ENCODE data around the gene RAPGEF4. TPM values are rescaled to one million over a fixed set of nuclear protein-coding genes. Genes with fewer than 3 reads are reported as not detected.

RAPGEF4 gene
- polyA plus RNA-seq, 3 donors = not detected

- H3K27me3 ChIP-seq (ENCODE audit: control insufficient read depth in 2 of 2, insufficient read depth in 2 of 2, low read length in 2 of 2) = peaks cover 0 to 3% of the 10 kb centered on the region in 2 donors
- H3K4me3 Mint-ChIP-seq = no peak overlapping the region
- H3K4me3 ChIP-seq (replicated peaks in 1 of 3; ENCODE audit: low read depth in 2 of 3, low read length in 3 of 3) = no peak overlapping the region
- no peaks in the 10 kb centered on the region for H3K79me2 ChIP-seq (ENCODE audit: insufficient read depth, low read length)
- no peaks in the 10 kb centered on the region for H3K36me3 Mint-ChIP-seq
- H3K9me3 Mint-ChIP-seq = peaks cover 0 to 11% (median 3%) of the 10 kb centered on the region in 7 donors
- WGBS (ENCODE audit: insufficient coverage) = 90% methylated on average over 1 of the region's 5 CpGs
- H4K20me1 ChIP-seq (ENCODE audit: insufficient read depth, low read length) = no peaks in the 10 kb centered on the region
- no peak overlapping the region for H3K4me2 ChIP-seq (replicated peaks; ENCODE audit: extremely low read depth, low read length, poor library complexity, severe bottlenecking)
- H3K27me3 Mint-ChIP-seq (ENCODE audit: low read depth in 3 of 3) = peaks cover 3 to 10% (median 3%) of the 10 kb centered on the region in 3 donors
- peaks cover 24% of the 10 kb centered on the region for H3K4me1 Mint-ChIP-seq
- no peaks in the 10 kb centered on the region for H3K36me3 ChIP-seq (replicated peaks in 1 of 2; ENCODE audit: control insufficient read depth in 1 of 2, insufficient read depth in 2 of 2, low read length in 2 of 2)
- no peak overlapping the region for H2AFZ ChIP-seq (ENCODE audit: insufficient read depth, low read depth, low read length, poor library complexity, severe bottlenecking)
- H3K9ac ChIP-seq (ENCODE audit: insufficient read depth, low read length, poor library complexity, severe bottlenecking) = no peak overlapping the region
- TF ChIP-seq CTCF (IDR thresholded peaks at IDR 0.05) = no peak
- H3K4me1 ChIP-seq (ENCODE audit: control insufficient read depth in 1 of 2, insufficient read depth in 2 of 2, low read length in 2 of 2) = peaks cover 12 to 17% of the 10 kb centered on the region in 2 donors
- DNase-seq = peak; percentile 38 to 82 (median 39)
- H3K27ac ChIP-seq (ENCODE audit: low read depth in 1 of 2, low read length in 2 of 2) = no peak overlapping the region
- intact Hi-C loops (cut with micrococcal nuclease) = no loop called here
- H3K27ac Mint-ChIP-seq = peak overlapping the region in 2 of 7 donors; percentile 8 to 47
- no peaks in the 10 kb centered on the region for H3K9me3 ChIP-seq (replicated peaks in 1 of 2; ENCODE audit: control insufficient read depth in 1 of 2, insufficient read depth in 1 of 2, low read length in 2 of 2)
Observed at GRCh38 chr2:172698041-172698863, 37.4 kb upstream of the RAPGEF4 start.

- H3K27ac Mint-ChIP-seq = no peak overlapping the region
- Histone ChIP-seq H2AFZ (ENCODE audit: insufficient read depth, low read depth, low read length, poor library complexity, severe bottlenecking) (no peak overlapping the region), H3K4me1 (ENCODE audit: control insufficient read depth in 1 of 2, insufficient read depth in 2 of 2, low read length in 2 of 2) (peaks cover 0 to 3% of the 10 kb centered on the region in 2 donors), H3K79me2 (ENCODE audit: insufficient read depth, low read length) (no peaks in the 10 kb centered on the region), H4K20me1 (ENCODE audit: insufficient read depth, low read length) (no peaks in the 10 kb centered on the region), H3K4me3 (replicated peaks in 1 of 3; ENCODE audit: low read depth in 2 of 3, low read length in 3 of 3) (no peak overlapping the region), H3K9me3 (replicated peaks in 1 of 2; ENCODE audit: control insufficient read depth in 1 of 2, insufficient read depth in 1 of 2, low read length in 2 of 2) (no peaks in the 10 kb centered on the region), H3K27me3 (ENCODE audit: control insufficient read depth in 2 of 2, insufficient read depth in 2 of 2, low read length in 2 of 2) (peaks cover 0 to 3% of the 10 kb centered on the region in 2 donors), H3K27ac (ENCODE audit: low read depth in 1 of 2, low read length in 2 of 2) (no peak overlapping the region), H3K4me2 (replicated peaks; ENCODE audit: extremely low read depth, low read length, poor library complexity, severe bottlenecking) (no peak overlapping the region), H3K36me3 (replicated peaks in 1 of 2; ENCODE audit: control insufficient read depth in 1 of 2, insufficient read depth in 2 of 2, low read length in 2 of 2) (no peaks in the 10 kb centered on the region), H3K9ac (ENCODE audit: insufficient read depth, low read length, poor library complexity, severe bottlenecking) (no peak overlapping the region)
- DNase-seq = no peak
- TF ChIP-seq CTCF (IDR thresholded peaks at IDR 0.05) = no peak
- H3K27me3 Mint-ChIP-seq (ENCODE audit: low read depth in 3 of 3) = peaks cover 3 to 12% (median 8%) of the 10 kb centered on the region in 3 donors
- H3K9me3 Mint-ChIP-seq = peaks cover 0 to 7% (median 3%) of the 10 kb centered on the region in 7 donors
- H3K36me3 Mint-ChIP-seq = no peaks in the 10 kb centered on the region
- intact Hi-C loops (cut with micrococcal nuclease) = loop anchor here (10.0 kb wide), 2 partner anchors 106 to 526 kb away; no protein-coding TSS in a partner anchor
- 46% methylated on average over 1 of the region's 1 CpG for WGBS (ENCODE audit: insufficient coverage)
- no peak overlapping the region for H3K4me3 Mint-ChIP-seq
- H3K4me1 Mint-ChIP-seq = peaks cover 14% of the 10 kb centered on the region
Observed at GRCh38 chr2:172701250-172701649, 34.4 kb upstream of the RAPGEF4 start.
